Measurements from ENCODE around the gene DMD. TPM values are rescaled to one million over a fixed set of nuclear protein-coding genes. Genes with fewer than 3 reads are reported as not detected.

DMD gene
- total RNA-seq, 1 experiment from 2014 or later, result 2.2 TPM

DNA sequence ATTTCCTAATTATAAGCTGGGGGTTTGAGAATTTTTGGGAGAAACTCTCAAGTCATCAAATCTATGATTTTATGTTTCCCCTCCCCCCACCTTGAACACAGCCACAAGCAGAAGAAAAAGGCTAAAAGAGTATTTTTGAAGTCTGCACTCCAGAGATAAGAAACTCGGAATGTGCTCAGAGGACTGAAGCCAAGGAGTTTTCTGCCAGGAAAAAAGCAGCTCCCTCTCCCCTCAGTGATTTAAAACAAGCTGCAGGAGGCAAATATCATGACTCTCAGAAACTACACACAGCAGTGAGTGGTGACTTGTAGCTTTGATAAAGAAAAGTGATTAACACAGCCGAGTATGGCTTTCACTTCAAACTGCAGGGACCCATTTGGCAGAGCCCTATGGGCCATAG lies 1339.3 kb downstream of the DMD start:
- Histone ChIP-seq H3K9me3 (ENCODE audit: control insufficient read depth, insufficient read depth, low read depth, low read length) (no peaks in the 10 kb centered on the region), H3K36me3 (ENCODE audit: control insufficient read depth, insufficient read depth, low read length) (no peaks in the 10 kb centered on the region), H3K4me1 (ENCODE audit: control insufficient read depth, insufficient read depth, low read length) (no peaks in the 10 kb centered on the region), H3K27me3 (ENCODE audit: control insufficient read depth, insufficient read depth, low read length) (no peaks in the 10 kb centered on the region), H3K4me3 (ENCODE audit: low read depth in 2 of 2, low read length in 2 of 2) (no peak overlapping the region), H3K27ac (ENCODE audit: low read length) (no peak overlapping the region)
- no peak for ATAC-seq
- intact Hi-C loops (cut with micrococcal nuclease; ENCODE audit: unreplicated experiment) (no loop called here), in situ Hi-C loops (cut with HindIII; ENCODE audit: low pct_unique_long_range_greater_than_20kb, low sequenced_read_pairs) (no loop called here)
- ChIA-PET CTCF (no interaction called here), POLR2A (no interaction called here)
- DNase-seq (ENCODE audit: low read depth, low spot score), result no peak
- BruUV-seq (replicated peaks), result no TSS peak
- TF ChIP-seq, protein P1, sequence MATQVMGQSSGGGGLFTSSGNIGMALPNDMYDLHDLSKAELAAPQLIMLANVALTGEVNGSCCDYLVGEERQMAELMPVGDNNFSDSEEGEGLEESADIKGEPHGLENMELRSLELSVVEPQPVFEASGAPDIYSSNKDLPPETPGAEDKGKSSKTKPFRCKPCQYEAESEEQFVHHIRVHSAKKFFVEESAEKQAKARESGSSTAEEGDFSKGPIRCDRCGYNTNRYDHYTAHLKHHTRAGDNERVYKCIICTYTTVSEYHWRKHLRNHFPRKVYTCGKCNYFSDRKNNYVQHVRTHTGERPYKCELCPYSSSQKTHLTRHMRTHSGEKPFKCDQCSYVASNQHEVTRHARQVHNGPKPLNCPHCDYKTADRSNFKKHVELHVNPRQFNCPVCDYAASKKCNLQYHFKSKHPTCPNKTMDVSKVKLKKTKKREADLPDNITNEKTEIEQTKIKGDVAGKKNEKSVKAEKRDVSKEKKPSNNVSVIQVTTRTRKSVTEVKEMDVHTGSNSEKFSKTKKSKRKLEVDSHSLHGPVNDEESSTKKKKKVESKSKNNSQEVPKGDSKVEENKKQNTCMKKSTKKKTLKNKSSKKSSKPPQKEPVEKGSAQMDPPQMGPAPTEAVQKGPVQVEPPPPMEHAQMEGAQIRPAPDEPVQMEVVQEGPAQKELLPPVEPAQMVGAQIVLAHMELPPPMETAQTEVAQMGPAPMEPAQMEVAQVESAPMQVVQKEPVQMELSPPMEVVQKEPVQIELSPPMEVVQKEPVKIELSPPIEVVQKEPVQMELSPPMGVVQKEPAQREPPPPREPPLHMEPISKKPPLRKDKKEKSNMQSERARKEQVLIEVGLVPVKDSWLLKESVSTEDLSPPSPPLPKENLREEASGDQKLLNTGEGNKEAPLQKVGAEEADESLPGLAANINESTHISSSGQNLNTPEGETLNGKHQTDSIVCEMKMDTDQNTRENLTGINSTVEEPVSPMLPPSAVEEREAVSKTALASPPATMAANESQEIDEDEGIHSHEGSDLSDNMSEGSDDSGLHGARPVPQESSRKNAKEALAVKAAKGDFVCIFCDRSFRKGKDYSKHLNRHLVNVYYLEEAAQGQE (IDR thresholded peaks at IDR 0.05; ENCODE audit: insufficient read depth in 1 of 2, low read depth in 2 of 2, low read length in 1 of 2), result no peak
- no peak for TF ChIP-seq CTCF (IDR thresholded peaks at IDR 0.05)
- no peak for TF ChIP-seq POLR2AphosphoS5 (IDR thresholded peaks at IDR 0.05; ENCODE audit: low read depth, low read length)
- no peak for TF ChIP-seq SIN3A (IDR thresholded peaks at IDR 0.05; ENCODE audit: borderline replicate concordance, insufficient read depth, low read depth, low read length)
- TF ChIP-seq TCF7L2 (IDR thresholded peaks at IDR 0.05; ENCODE audit: low read depth, low read length), result no peak

- ChIA-PET POLR2A (no interaction called here), CTCF (no interaction called here)
- TF ChIP-seq CTCF (IDR thresholded peaks at IDR 0.05), result no peak
- TF ChIP-seq POLR2AphosphoS5 (IDR thresholded peaks at IDR 0.05; ENCODE audit: low read depth, low read length), result no peak
- TF ChIP-seq, protein P1 (IDR thresholded peaks at IDR 0.05; ENCODE audit: insufficient read depth in 1 of 2, low read depth in 2 of 2, low read length in 1 of 2), result no peak
- TF ChIP-seq SIN3A (IDR thresholded peaks at IDR 0.05; ENCODE audit: borderline replicate concordance, insufficient read depth, low read depth, low read length), result no peak
- TF ChIP-seq TCF7L2 (IDR thresholded peaks at IDR 0.05; ENCODE audit: low read depth, low read length), result no peak
- ATAC-seq, result no peak
- H3K4me1 ChIP-seq (ENCODE audit: control insufficient read depth, insufficient read depth, low read length), result no peaks in the 10 kb centered on the region
- in situ Hi-C loops (cut with HindIII; ENCODE audit: low pct_unique_long_range_greater_than_20kb, low sequenced_read_pairs), result no loop called here
- intact Hi-C loops (cut with micrococcal nuclease; ENCODE audit: unreplicated experiment), result no loop called here
- no peaks in the 10 kb centered on the region for H3K36me3 ChIP-seq (ENCODE audit: control insufficient read depth, insufficient read depth, low read length)
- no peaks in the 10 kb centered on the region for H3K27me3 ChIP-seq (ENCODE audit: control insufficient read depth, insufficient read depth, low read length)
- DNase-seq (ENCODE audit: low read depth, low spot score), result no peak
- no TSS peak for BruUV-seq (replicated peaks)
- H3K9me3 ChIP-seq (ENCODE audit: control insufficient read depth, insufficient read depth, low read depth, low read length), result no peaks in the 10 kb centered on the region
- no peak overlapping the region for H3K4me3 ChIP-seq (ENCODE audit: low read depth in 2 of 2, low read length in 2 of 2)
- H3K27ac ChIP-seq (ENCODE audit: low read length), result no peak overlapping the region
Measured at GRCh38 chrX:31870267-31870666, 1341.1 kb downstream of the DMD start.

Data from Panc1 (cell line).